Glutamatergic neuron (in vitro differentiated cells): ENCODE results near the gene NDUFA5. TPM values are rescaled to one million over a fixed set of nuclear protein-coding genes. Genes with fewer than 3 reads are reported as not detected.

Experiments used
- DNase-seq: peaks from one replicate; pipeline ENCODE4 v3.0.0; 2022
- H3K27ac Mint-ChIP-seq: one replicate; pipeline ENCODE4 v1.8.0; 2020; ENCODE audit warnings: mild to moderate bottlenecking, mixed read lengths, inconsistent platforms; ENCODE audit not compliant: unreplicated experiment
- H3K27me3 Mint-ChIP-seq: one replicate; pipeline ENCODE4 v1.8.0; 2020; ENCODE audit warnings: mild to moderate bottlenecking, moderate library complexity, mixed read lengths, inconsistent platforms; ENCODE audit not compliant: unreplicated experiment
- H3K36me3 Mint-ChIP-seq: one replicate; pipeline ENCODE4 v1.8.0; 2020; ENCODE audit warnings: mild to moderate bottlenecking, mixed read lengths, inconsistent platforms; ENCODE audit not compliant: unreplicated experiment
- H3K4me1 Mint-ChIP-seq: one replicate; pipeline ENCODE4 v1.8.0; 2020; ENCODE audit warnings: mild to moderate bottlenecking, low read depth, mixed read lengths, inconsistent platforms; ENCODE audit not compliant: unreplicated experiment
- H3K4me3 Mint-ChIP-seq: one replicate; pipeline ENCODE4 v1.8.0; 2020; ENCODE audit warnings: mild to moderate bottlenecking, mixed read lengths, inconsistent platforms; ENCODE audit not compliant: unreplicated experiment
- H3K9me3 Mint-ChIP-seq: one replicate; pipeline ENCODE4 v1.8.0; 2020; ENCODE audit warnings: mild to moderate bottlenecking, moderate library complexity, mixed read lengths, inconsistent platforms; ENCODE audit not compliant: unreplicated experiment
- CTCF ChIP-seq: fragments of 200-600 bp; sonication (generic); IDR thresholded peaks from one replicate; pipeline ENCODE4 v1.5.0; 2021; ENCODE audit not compliant: partially characterized antibody, unreplicated experiment
- total RNA-seq: library from RNA; stranded (reverse); fragmentation: NEBNext Ultra II Directional; extraction: Animal tissue kit (Norgen Biotek cat#: 25700); gene quantifications from one replicate; pipeline ENCODE4 v1.2.1, GENCODE V29; 2021; ENCODE audit not compliant: unreplicated experiment

The NDUFA5 gene
- total RNA-seq, 1 donor from 2014 or later, result 84.4 TPM

DNA sequence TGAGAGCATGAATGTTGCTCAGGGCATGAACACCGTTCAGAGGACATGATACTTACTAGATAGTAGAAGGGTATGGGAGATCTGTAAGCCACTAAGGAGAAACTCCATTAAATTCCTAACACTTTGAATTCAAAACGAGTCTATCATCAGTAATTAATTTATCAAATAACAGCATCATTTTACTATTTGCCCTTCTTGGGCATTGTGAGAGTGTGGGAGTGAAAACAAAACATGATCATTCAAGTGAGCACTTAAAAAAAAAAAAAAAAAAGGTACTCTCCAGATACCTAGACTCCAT lies 23.5 kb upstream of the NDUFA5 start:
- Mint-ChIP-seq H3K27me3 (peaks cover 2% of the 10 kb centered on the region), H3K9me3 (peaks cover 2% of the 10 kb centered on the region), H3K27ac (no peak overlapping the region), H3K4me3 (no peak overlapping the region), H3K36me3 (no peaks in the 10 kb centered on the region), H3K4me1 (peaks cover 6% of the 10 kb centered on the region)
- no peak for TF ChIP-seq CTCF
- DNase-seq, result no peak

DNA sequence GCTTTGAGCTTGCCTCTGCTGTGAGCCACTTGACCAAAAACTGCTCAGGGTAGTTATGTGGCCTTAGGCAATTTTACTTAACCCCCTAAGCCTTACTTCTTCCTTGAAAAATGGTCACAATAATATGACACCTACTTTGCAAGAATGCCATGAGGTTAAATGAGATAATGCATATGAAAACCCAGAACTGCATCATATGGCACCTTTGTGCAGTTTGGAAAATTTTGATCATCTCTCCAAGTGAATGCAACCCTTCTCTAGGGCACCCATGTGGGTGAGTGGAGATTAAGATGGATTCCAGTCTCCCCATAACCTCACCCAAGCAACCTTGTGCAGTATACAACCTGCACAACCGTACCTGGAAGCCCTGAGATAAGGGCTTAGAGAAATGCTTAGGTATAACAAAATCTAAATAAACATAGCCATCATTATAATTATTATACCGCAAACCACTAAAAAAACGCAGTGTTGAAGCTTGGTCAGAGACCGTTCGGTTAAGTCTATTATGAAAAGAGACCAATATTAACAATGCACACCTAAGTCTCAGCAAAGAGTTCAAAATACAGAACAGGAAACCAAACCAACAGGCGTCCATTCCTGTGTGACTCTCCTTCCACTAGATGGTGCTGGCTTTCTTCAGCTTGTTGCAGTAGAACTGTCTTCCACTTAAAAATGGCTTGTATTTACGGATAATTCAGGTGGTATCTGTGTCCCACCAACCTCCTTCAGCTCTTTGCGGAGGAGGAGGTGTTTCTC lies 23.0 kb upstream of the NDUFA5 start:
- Mint-ChIP-seq H3K27me3 (peaks cover 2% of the 10 kb centered on the region), H3K27ac (no peak overlapping the region), H3K36me3 (no peaks in the 10 kb centered on the region), H3K9me3 (peaks cover 2% of the 10 kb centered on the region), H3K4me3 (no peak overlapping the region), H3K4me1 (peaks cover 6% of the 10 kb centered on the region)
- TF ChIP-seq CTCF, result peak; percentile 33
- DNase-seq, result no peak

GRCh38 chr7:123579416-123579815 lies 21.8 kb upstream of the NDUFA5 start:
- H3K4me1 Mint-ChIP-seq, result peaks cover 10% of the 10 kb centered on the region
- peaks cover 2% of the 10 kb centered on the region for H3K27me3 Mint-ChIP-seq
- no peaks in the 10 kb centered on the region for H3K36me3 Mint-ChIP-seq
- no peak overlapping the region for H3K27ac Mint-ChIP-seq
- no peak overlapping the region for H3K4me3 Mint-ChIP-seq
- TF ChIP-seq CTCF, result no peak
- peaks cover 2% of the 10 kb centered on the region for H3K9me3 Mint-ChIP-seq
- DNase-seq, result no peak

DNA sequence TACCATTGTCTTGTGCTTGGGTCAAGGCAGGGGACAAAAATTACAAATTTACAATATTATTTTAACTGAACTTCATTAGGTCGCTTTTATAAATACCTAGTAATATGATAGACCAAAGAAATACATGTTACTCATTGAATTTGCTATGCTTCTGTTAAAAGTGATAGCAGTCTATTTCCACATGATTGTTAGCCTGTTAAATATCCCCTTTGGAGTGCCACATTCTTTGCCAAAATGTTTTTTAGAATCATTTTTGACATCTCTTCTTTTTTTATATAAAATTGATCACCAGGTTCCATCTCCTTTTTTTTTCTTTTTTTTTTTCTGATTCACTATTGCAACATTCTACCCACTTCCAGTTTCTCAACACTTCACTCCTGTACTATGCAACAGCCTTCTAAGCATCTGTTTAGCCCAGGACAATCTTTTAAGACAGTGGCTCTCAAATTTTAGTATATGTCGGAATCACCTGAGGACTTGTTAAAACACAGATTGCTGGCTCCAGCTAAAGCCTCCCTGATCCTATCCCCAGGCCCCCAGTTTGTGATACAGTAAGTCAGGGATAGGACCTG lies 16.4 kb upstream of the NDUFA5 start:
- H3K9me3 Mint-ChIP-seq, result peaks cover 2% of the 10 kb centered on the region
- DNase-seq, result no peak
- peaks cover 17% of the 10 kb centered on the region for H3K4me1 Mint-ChIP-seq
- no peaks in the 10 kb centered on the region for H3K36me3 Mint-ChIP-seq
- no peak for TF ChIP-seq CTCF
- H3K4me3 Mint-ChIP-seq, result no peak overlapping the region
- H3K27me3 Mint-ChIP-seq, result no peaks in the 10 kb centered on the region
- H3K27ac Mint-ChIP-seq, result no peak overlapping the region

- H3K27me3 Mint-ChIP-seq, result no peaks in the 10 kb centered on the region
- H3K4me1 Mint-ChIP-seq, result peaks cover 14% of the 10 kb centered on the region
- H3K27ac Mint-ChIP-seq, result no peak overlapping the region
- H3K9me3 Mint-ChIP-seq, result peaks cover 2% of the 10 kb centered on the region
- no peak for TF ChIP-seq CTCF
- no peak for DNase-seq
- no peak overlapping the region for H3K4me3 Mint-ChIP-seq
- no peaks in the 10 kb centered on the region for H3K36me3 Mint-ChIP-seq
Observed at GRCh38 chr7:123573341-123573740, 15.7 kb upstream of the NDUFA5 start.
